COR-L47 (cell line): ENCODE results near the gene EXOC3L2.

ENCODE experiments used
- DNase-seq: peaks from one replicate; lab custom pipeline; 2025; lab: John Stamatoyannopoulos, UW

EXOC3L2 gene

GRCh38 chr19:45179892-45180370 is 65.3 kb downstream of the EXOC3L2 start:
- DNase-seq: no peak

- no peak for DNase-seq
Measured at GRCh38 chr19:45179072-45179891, 65.9 kb downstream of the EXOC3L2 start.

GRCh38 chr19:45178262-45179071 is 66.7 kb downstream of the EXOC3L2 start, which contains the start of gene BLOC1S3:
BLOC1S3 (plus strand) TSS chr19:45178784; CDS start chr19:45179297, 513 bp downstream.
- peak; percentile 100 for DNase-seq

- DNase-seq: no peak
Measured at GRCh38 chr19:45177817-45178261, 67.4 kb downstream of the EXOC3L2 start, which contains the start of gene TRAPPC6A. TRAPPC6A (minus strand) TSS chr19:45178237; CDS start chr19:45178218, 19 bp downstream.

GRCh38 chr19:45175515-45176345 is 69.5 kb downstream of the EXOC3L2 start:
- no peak for DNase-seq

- DNase-seq: no peak
Measured at GRCh38 chr19:45173816-45174215, 71.4 kb downstream of the EXOC3L2 start.

GRCh38 chr19:45172611-45173208 is 72.5 kb downstream of the EXOC3L2 start:
- no peak for DNase-seq

GRCh38 chr19:45172173-45172572 is 73.0 kb downstream of the EXOC3L2 start:
- DNase-seq: peak; percentile 76

- DNase-seq: no peak
Measured at GRCh38 chr19:45171211-45171623, 74.0 kb downstream of the EXOC3L2 start.

GRCh38 chr19:45170146-45171106 is 74.8 kb downstream of the EXOC3L2 start:
- no peak for DNase-seq

- DNase-seq: no peak
Measured at GRCh38 chr19:45169602-45170001, 75.6 kb downstream of the EXOC3L2 start.

- peak; percentile 85 for DNase-seq
Measured at GRCh38 chr19:45168767-45169351, 76.3 kb downstream of the EXOC3L2 start.

- DNase-seq: no peak
Measured at GRCh38 chr19:45166723-45167252, 78.4 kb downstream of the EXOC3L2 start.

GRCh38 chr19:45164577-45165335 is 80.5 kb downstream of the EXOC3L2 start:
- no peak for DNase-seq

- DNase-seq: no peak
Measured at GRCh38 chr19:45163751-45164460, 81.3 kb downstream of the EXOC3L2 start.

GRCh38 chr19:45163156-45163555 is 82.1 kb downstream of the EXOC3L2 start:
- no peak for DNase-seq

- DNase-seq: no peak
Measured at GRCh38 chr19:45162608-45163143, 82.5 kb downstream of the EXOC3L2 start.
